GM12878 (cell line): ENCODE measurements around the gene LRRC27.

Experiments
- CBX5 ChIP-seq: sonication (generic); IDR thresholded peaks from 2 replicates; pipeline ENCODE4 v1.6.1; 2016; ENCODE audit warnings: low read depth, moderate library complexity, mild to moderate bottlenecking, inconsistent platforms
- CTCF ChIP-seq, 3 experiments: IDR thresholded peaks in 2 of 3; conservative IDR thresholded peaks in 1 of 3; 2 replicates each; pipeline ENCODE4 v1.5.1; 2011; ENCODE audit warnings: low read depth in 3 of 3, low read length in 3 of 3, mild to moderate bottlenecking in 3 of 3, control low read depth in 2 of 3, moderate library complexity in 2 of 3, inconsistent platforms in 1 of 3, mixed read lengths in 1 of 3; ENCODE audit not compliant: control insufficient read depth in 2 of 3, insufficient read depth in 1 of 3; ENCODE audit errors: extremely low read depth in 1 of 3
- REST ChIP-seq: IDR thresholded peaks from 2 replicates; pipeline ENCODE4 v1.6.1; 2012; ENCODE audit warnings: mild to moderate bottlenecking, low read depth, low read length
- TAF1 ChIP-seq: IDR thresholded peaks from 2 replicates; pipeline ENCODE4 v1.6.1; 2011; ENCODE audit warnings: mild to moderate bottlenecking, low read depth, low read length, borderline replicate concordance
- YBX1 ChIP-seq: fragments of 450-650 bp; IDR thresholded peaks from 2 replicates; pipeline ENCODE4 v1.6.1; 2016; ENCODE audit warnings: antibody characterized with exemption
- ZNF274 ChIP-seq: IDR thresholded peaks from one replicate; pipeline ENCODE4 v1.8.0; 2011; ENCODE audit not compliant: insufficient read length, insufficient read depth
- TF ChIP-seq, protein P1 (sequence below): IDR thresholded peaks from 2 replicates; pipeline ENCODE4 v1.6.1; 2011; ENCODE audit warnings: low read depth, mild to moderate bottlenecking, low read length, moderate library complexity, borderline replicate concordance; ENCODE audit errors: extremely low read depth

DNA sequence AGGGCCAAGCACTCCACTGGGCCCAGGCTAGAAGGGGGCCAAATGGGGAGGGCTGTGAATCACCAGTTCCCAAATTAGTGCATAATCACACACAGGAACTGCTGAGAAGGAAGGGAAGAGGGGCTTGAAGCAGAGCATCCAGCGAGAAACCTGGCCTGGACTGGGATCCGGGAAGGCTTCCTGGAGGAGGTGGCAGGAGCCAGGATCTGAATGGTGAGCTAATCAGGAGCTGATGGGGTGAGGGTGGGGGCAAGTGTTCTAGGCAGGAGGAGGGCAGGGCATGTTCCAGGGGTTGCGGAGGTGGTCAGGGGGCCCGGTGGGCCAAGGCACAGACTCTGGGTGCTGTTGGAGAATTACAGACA, 77.7 kb downstream of the LRRC27 start:
- no peak for TF ChIP-seq CTCF (IDR thresholded peaks at IDR 0.05 in 2 of 3, conservative IDR thresholded peaks at IDR 0.05 in 1 of 3; ENCODE audit: control insufficient read depth in 2 of 3, extremely low read depth in 1 of 3, insufficient read depth in 1 of 3, low read depth in 3 of 3, low read length in 3 of 3)
- TF ChIP-seq CBX5: no peak
- TF ChIP-seq YBX1: no peak
- no peak for TF ChIP-seq REST
- no peak for TF ChIP-seq ZNF274
- TF ChIP-seq TAF1: no peak
- TF ChIP-seq, protein P1, sequence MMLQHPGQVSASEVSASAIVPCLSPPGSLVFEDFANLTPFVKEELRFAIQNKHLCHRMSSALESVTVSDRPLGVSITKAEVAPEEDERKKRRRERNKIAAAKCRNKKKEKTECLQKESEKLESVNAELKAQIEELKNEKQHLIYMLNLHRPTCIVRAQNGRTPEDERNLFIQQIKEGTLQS: no peak
